ENCODE results near the gene STARD5.
"Not testable (repeated sequence)": the region's sequence is repeated elsewhere in the genome, so short reads cannot be mapped to it uniquely, and the experiment has no call there.

STARD5 gene

GRCh38 chr15:81337713-81338157, 13.8 kb upstream of the STARD5 start:
- peak; percentile 27 for DNase-seq (ENCODE audit: low read depth, low spot score)

- no peak for DNase-seq (ENCODE audit: low read depth, low spot score)
Measured at GRCh38 chr15:81337241-81337640, 13.3 kb upstream of the STARD5 start.

- no peak for DNase-seq (ENCODE audit: low read depth, low spot score)
Measured at GRCh38 chr15:81336568-81336967, 12.6 kb upstream of the STARD5 start.

- DNase-seq (ENCODE audit: low read depth, low spot score): no peak
Measured at GRCh38 chr15:81335631-81336030, 11.7 kb upstream of the STARD5 start.

GRCh38 chr15:81334768-81335435, 11.0 kb upstream of the STARD5 start:
- no peak for DNase-seq (ENCODE audit: low read depth, low spot score)

- no peak for DNase-seq (ENCODE audit: low read depth, low spot score)
Measured at GRCh38 chr15:81333363-81333762, 9.4 kb upstream of the STARD5 start.

GRCh38 chr15:81332326-81332725, 8.4 kb upstream of the STARD5 start:
- no peak for DNase-seq (ENCODE audit: low read depth, low spot score)

- DNase-seq (ENCODE audit: low read depth, low spot score): no peak
Measured at GRCh38 chr15:81331600-81331999, 7.7 kb upstream of the STARD5 start.

GRCh38 chr15:81331141-81331540, 7.2 kb upstream of the STARD5 start:
- not testable (repeated sequence) for DNase-seq (ENCODE audit: low read depth, low spot score)

GRCh38 chr15:81330366-81331090, 6.6 kb upstream of the STARD5 start:
- no peak for DNase-seq (ENCODE audit: low read depth, low spot score)

- no peak for DNase-seq (ENCODE audit: low read depth, low spot score)
Measured at GRCh38 chr15:81329446-81329845, 5.5 kb upstream of the STARD5 start.

GRCh38 chr15:81327516-81327915, 3.6 kb upstream of the STARD5 start:
- no peak for DNase-seq (ENCODE audit: low read depth, low spot score)

GRCh38 chr15:81326466-81327212, 2.7 kb upstream of the STARD5 start:
- no peak for DNase-seq (ENCODE audit: low read depth, low spot score)

- DNase-seq (ENCODE audit: low read depth, low spot score): no peak
Measured at GRCh38 chr15:81323559-81323943, 390 bp downstream of the STARD5 start.

GRCh38 chr15:81322676-81323253, 1.2 kb downstream of the STARD5 start:
- no peak for DNase-seq (ENCODE audit: low read depth, low spot score)

GRCh38 chr15:81321667-81322066, 2.3 kb downstream of the STARD5 start:
- DNase-seq (ENCODE audit: low read depth, low spot score): no peak

GRCh38 chr15:81317642-81318017, 6.3 kb downstream of the STARD5 start:
- no peak for DNase-seq (ENCODE audit: low read depth, low spot score)

GRCh38 chr15:81316267-81316666, 7.7 kb downstream of the STARD5 start:
- no peak for DNase-seq (ENCODE audit: low read depth, low spot score)

- DNase-seq (ENCODE audit: low read depth, low spot score): no peak
Measured at GRCh38 chr15:81315452-81316175, 8.3 kb downstream of the STARD5 start.

- DNase-seq (ENCODE audit: low read depth, low spot score): no peak
Measured at GRCh38 chr15:81314378-81314777, 9.6 kb downstream of the STARD5 start.

GRCh38 chr15:81313686-81314085, 10.3 kb downstream of the STARD5 start:
- no peak for DNase-seq (ENCODE audit: low read depth, low spot score)

Data from ELF-1 (cell line).